SK-N-SH treated with all-trans-retinoic acid at 6 μM for 48 hours (cell line): ENCODE results near the gene C17orf113.

Experiments
- ARNTL ChIP-seq: fragments of 450-650 bp; formaldehyde crosslinking; IDR thresholded peaks from 2 replicates; pipeline ENCODE4 v1.5.0; 2020; ENCODE audit warnings: low read depth, mild to moderate bottlenecking, moderate library complexity, borderline replicate concordance
- CREB5 ChIP-seq: fragments of 250-450 bp; sonication (Bioruptor Pico); IDR thresholded peaks from 2 replicates; pipeline ENCODE4 v1.5.1; 2020; ENCODE audit warnings: low read depth, mild to moderate bottlenecking, moderate library complexity
- CSDC2 ChIP-seq: fragments of 250-450 bp; sonication (Bioruptor Pico); IDR thresholded peaks from 2 replicates; pipeline ENCODE4 v1.5.0; 2020; ENCODE audit warnings: mild to moderate bottlenecking, moderate library complexity
- ESRRG ChIP-seq: fragments of 250-450 bp; sonication (Bioruptor Pico); IDR thresholded peaks from 2 replicates; pipeline ENCODE4 v1.6.1; 2021; ENCODE audit warnings: mild to moderate bottlenecking
- GLIS3 ChIP-seq: fragments of 250-450 bp; sonication (Bioruptor Pico); IDR thresholded peaks from 2 replicates; pipeline ENCODE4 v1.5.0; 2020; ENCODE audit warnings: mild to moderate bottlenecking, moderate library complexity
- PATZ1 ChIP-seq: fragments of 250-450 bp; sonication (Bioruptor Pico); IDR thresholded peaks from 2 replicates; pipeline ENCODE4 v1.8.0; 2020; ENCODE audit warnings: mild to moderate bottlenecking, moderate library complexity, borderline replicate concordance
- POU6F1 ChIP-seq: fragments of 250-450 bp; sonication (Bioruptor Pico); IDR thresholded peaks from 2 replicates; pipeline ENCODE4 v1.8.0; 2021; ENCODE audit warnings: low read depth, mild to moderate bottlenecking, moderate library complexity, borderline replicate concordance
- PPARA ChIP-seq: fragments of 250-450 bp; sonication (Bioruptor Pico); IDR thresholded peaks from 2 replicates; pipeline ENCODE4 v1.5.0; 2020; ENCODE audit warnings: mild to moderate bottlenecking, borderline replicate concordance
- RARB ChIP-seq: fragments of 250-450 bp; sonication (Bioruptor Pico); IDR thresholded peaks from 2 replicates; pipeline ENCODE4 v1.8.0; 2021; ENCODE audit warnings: mild to moderate bottlenecking, moderate library complexity
- TSHZ2 ChIP-seq: fragments of 250-450 bp; sonication (Bioruptor Pico); IDR thresholded peaks from 2 replicates; pipeline ENCODE4 v1.5.0; 2020; ENCODE audit warnings: mild to moderate bottlenecking, moderate library complexity
- ZFP30 ChIP-seq: fragments of 450-650 bp; formaldehyde crosslinking; IDR thresholded peaks from 2 replicates; pipeline ENCODE4 v1.5.0; 2022; ENCODE audit warnings: mild to moderate bottlenecking, moderate library complexity

- TF ChIP-seq TSHZ2 (CRISPR knock-in tag) (no peak), PPARA (CRISPR knock-in tag) (no peak), ARNTL (CRISPR knock-in tag) (no peak), PATZ1 (CRISPR knock-in tag) (no peak), CSDC2 (CRISPR knock-in tag) (no peak), GLIS3 (CRISPR knock-in tag) (no peak), CREB5 (no peak), POU6F1 (no peak), ZFP30 (CRISPR knock-in tag) (no peak), ESRRG (no peak), RARB (CRISPR knock-in tag) (no peak)
These were observed 31.2 kb upstream of the C17orf113 start for GRCh38 chr17:42081516-42082129.
